ENCODE results near the gene TMEM26.
"Not testable (repeated sequence)": the region's sequence is repeated elsewhere in the genome, so short reads cannot be mapped to it uniquely, and the experiment has no call there.

The TMEM26 gene

GRCh38 chr10:61398366-61399129 lies 54.6 kb downstream of the TMEM26 start:
- no peak for DNase-seq

GRCh38 chr10:61397175-61397986 lies 55.8 kb downstream of the TMEM26 start:
- no peak for DNase-seq

- DNase-seq: no peak
Measured at GRCh38 chr10:61391281-61391680, 61.9 kb downstream of the TMEM26 start.

- no peak for DNase-seq
Measured at GRCh38 chr10:61390851-61391250, 62.3 kb downstream of the TMEM26 start.

- no peak for DNase-seq
Measured at GRCh38 chr10:61389887-61390286, 63.3 kb downstream of the TMEM26 start.

- not testable (repeated sequence) for DNase-seq
Measured at GRCh38 chr10:61388986-61389385, 64.2 kb downstream of the TMEM26 start.

GRCh38 chr10:61385231-61386001 lies 67.8 kb downstream of the TMEM26 start:
- DNase-seq: no peak

- DNase-seq: not testable (repeated sequence)
Measured at GRCh38 chr10:61381153-61381552, 72.0 kb downstream of the TMEM26 start.

GRCh38 chr10:61378865-61379264 lies 74.3 kb downstream of the TMEM26 start:
- no peak for DNase-seq

GRCh38 chr10:61376908-61377368 lies 76.2 kb downstream of the TMEM26 start:
- DNase-seq: no peak

- no peak for DNase-seq
Measured at GRCh38 chr10:61376377-61376776, 76.8 kb downstream of the TMEM26 start.

GRCh38 chr10:61366365-61366764 lies 86.8 kb downstream of the TMEM26 start:
- no peak for DNase-seq

- no peak for DNase-seq
Measured at GRCh38 chr10:61364619-61365018, 88.6 kb downstream of the TMEM26 start.

- no peak for DNase-seq
Measured at GRCh38 chr10:61363006-61363405, 90.2 kb downstream of the TMEM26 start.

GRCh38 chr10:61359452-61359851 lies 93.7 kb downstream of the TMEM26 start:
- no peak for DNase-seq

GRCh38 chr10:61357687-61358086 lies 95.5 kb downstream of the TMEM26 start:
- DNase-seq: no peak

Data from islet precursor cell (in vitro differentiated cells).